Choroid plexus epithelial cell (primary cell): ENCODE data around the gene ACBD6.

Experiments
- DNase-seq: peaks from one replicate; pipeline ENCODE4 v3.0.0-alpha.2; 2010; ENCODE audit warnings: low read depth
- H3K4me3 ChIP-seq: 2 replicates; pipeline ENCODE4 v1.5.1; 2011; ENCODE audit warnings: low read depth, mild to moderate bottlenecking, control low read depth, low read length, moderate library complexity
- CTCF ChIP-seq: conservative IDR thresholded peaks from 2 replicates; pipeline ENCODE4 v1.5.1; 2011; ENCODE audit warnings: low read depth, mild to moderate bottlenecking, control low read depth, inconsistent platforms, low read length, moderate library complexity

ACBD6 gene

GRCh38 chr1:180343921-180344769, 158.2 kb downstream of the ACBD6 start:
- DNase-seq, result peak; percentile 59
- TF ChIP-seq CTCF, result no peak
- no peak overlapping the region for H3K4me3 ChIP-seq

GRCh38 chr1:180327089-180327488, 175.3 kb downstream of the ACBD6 start:
- no peak overlapping the region for H3K4me3 ChIP-seq
- DNase-seq, result no peak
- no peak for TF ChIP-seq CTCF

- no peak for TF ChIP-seq CTCF
- peak; percentile 23 for DNase-seq
- no peak overlapping the region for H3K4me3 ChIP-seq
Observed at GRCh38 chr1:180312926-180313325, 189.5 kb downstream of the ACBD6 start.

GRCh38 chr1:180311011-180311730, 191.2 kb downstream of the ACBD6 start:
- H3K4me3 ChIP-seq, result no peak overlapping the region
- TF ChIP-seq CTCF, result no peak
- peak; percentile 46 for DNase-seq

- peak; percentile 47 for DNase-seq
- TF ChIP-seq CTCF, result no peak
- no peak overlapping the region for H3K4me3 ChIP-seq
Observed at GRCh38 chr1:180310095-180310494, 192.3 kb downstream of the ACBD6 start.

- no peak for TF ChIP-seq CTCF
- H3K4me3 ChIP-seq, result no peak overlapping the region
- peak; percentile 69 for DNase-seq
Observed at GRCh38 chr1:180309338-180309737, 193.0 kb downstream of the ACBD6 start.
